ENCODE measurements around the gene ABHD8. TPM values are rescaled to one million over a fixed set of nuclear protein-coding genes. Genes with fewer than 3 reads are reported as not detected.

ABHD8 gene
- total and polyA plus RNA-seq, 2 of the 13 experiments (the other 11 are each of a cell fraction or from before 2014, with no cell fraction given), result 6.3 to 7.2 TPM

DNA sequence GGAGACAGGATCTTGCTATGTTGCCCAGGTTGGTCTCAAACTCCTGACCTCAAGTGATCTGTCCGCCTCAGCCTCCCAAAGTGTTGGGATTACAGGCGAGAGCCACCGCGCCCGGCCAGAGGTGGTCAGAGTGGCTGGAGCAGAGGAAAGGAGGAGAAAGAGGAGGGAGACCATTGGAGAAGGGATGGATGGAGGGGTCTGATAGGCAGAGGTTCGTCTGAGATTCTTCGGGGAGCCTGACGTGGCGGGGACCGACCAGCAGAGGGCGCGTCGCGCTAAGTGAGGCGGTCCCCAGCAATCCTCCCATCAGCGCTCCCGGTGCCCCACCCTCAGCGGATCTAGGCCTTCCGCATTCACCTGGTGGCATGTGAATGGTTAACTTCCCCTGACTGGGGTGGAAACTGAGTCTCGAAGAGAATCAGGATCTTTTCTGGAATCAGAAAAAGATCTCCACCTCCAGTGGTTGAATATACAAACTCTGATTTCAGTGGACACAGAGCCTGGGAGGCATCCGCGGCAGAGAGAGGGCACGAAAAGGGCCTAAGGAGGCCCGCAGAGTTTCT lies 43.0 kb upstream of the ABHD8 start (continued):
- TF ChIP-seq, protein P1, sequence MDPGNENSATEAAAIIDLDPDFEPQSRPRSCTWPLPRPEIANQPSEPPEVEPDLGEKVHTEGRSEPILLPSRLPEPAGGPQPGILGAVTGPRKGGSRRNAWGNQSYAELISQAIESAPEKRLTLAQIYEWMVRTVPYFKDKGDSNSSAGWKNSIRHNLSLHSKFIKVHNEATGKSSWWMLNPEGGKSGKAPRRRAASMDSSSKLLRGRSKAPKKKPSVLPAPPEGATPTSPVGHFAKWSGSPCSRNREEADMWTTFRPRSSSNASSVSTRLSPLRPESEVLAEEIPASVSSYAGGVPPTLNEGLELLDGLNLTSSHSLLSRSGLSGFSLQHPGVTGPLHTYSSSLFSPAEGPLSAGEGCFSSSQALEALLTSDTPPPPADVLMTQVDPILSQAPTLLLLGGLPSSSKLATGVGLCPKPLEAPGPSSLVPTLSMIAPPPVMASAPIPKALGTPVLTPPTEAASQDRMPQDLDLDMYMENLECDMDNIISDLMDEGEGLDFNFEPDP (CRISPR knock-in tag; conservative IDR thresholded peaks at IDR 0.05), result no peak
- TF ChIP-seq, protein P2, sequence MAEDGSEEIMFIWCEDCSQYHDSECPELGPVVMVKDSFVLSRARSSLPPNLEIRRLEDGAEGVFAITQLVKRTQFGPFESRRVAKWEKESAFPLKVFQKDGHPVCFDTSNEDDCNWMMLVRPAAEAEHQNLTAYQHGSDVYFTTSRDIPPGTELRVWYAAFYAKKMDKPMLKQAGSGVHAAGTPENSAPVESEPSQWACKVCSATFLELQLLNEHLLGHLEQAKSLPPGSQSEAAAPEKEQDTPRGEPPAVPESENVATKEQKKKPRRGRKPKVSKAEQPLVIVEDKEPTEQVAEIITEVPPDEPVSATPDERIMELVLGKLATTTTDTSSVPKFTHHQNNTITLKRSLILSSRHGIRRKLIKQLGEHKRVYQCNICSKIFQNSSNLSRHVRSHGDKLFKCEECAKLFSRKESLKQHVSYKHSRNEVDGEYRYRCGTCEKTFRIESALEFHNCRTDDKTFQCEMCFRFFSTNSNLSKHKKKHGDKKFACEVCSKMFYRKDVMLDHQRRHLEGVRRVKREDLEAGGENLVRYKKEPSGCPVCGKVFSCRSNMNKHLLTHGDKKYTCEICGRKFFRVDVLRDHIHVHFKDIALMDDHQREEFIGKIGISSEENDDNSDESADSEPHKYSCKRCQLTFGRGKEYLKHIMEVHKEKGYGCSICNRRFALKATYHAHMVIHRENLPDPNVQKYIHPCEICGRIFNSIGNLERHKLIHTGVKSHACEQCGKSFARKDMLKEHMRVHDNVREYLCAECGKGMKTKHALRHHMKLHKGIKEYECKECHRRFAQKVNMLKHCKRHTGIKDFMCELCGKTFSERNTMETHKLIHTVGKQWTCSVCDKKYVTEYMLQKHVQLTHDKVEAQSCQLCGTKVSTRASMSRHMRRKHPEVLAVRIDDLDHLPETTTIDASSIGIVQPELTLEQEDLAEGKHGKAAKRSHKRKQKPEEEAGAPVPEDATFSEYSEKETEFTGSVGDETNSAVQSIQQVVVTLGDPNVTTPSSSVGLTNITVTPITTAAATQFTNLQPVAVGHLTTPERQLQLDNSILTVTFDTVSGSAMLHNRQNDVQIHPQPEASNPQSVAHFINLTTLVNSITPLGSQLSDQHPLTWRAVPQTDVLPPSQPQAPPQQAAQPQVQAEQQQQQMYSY (CRISPR knock-in tag; IDR thresholded peaks at IDR 0.05), result no peak
- TF ChIP-seq, protein P3, sequence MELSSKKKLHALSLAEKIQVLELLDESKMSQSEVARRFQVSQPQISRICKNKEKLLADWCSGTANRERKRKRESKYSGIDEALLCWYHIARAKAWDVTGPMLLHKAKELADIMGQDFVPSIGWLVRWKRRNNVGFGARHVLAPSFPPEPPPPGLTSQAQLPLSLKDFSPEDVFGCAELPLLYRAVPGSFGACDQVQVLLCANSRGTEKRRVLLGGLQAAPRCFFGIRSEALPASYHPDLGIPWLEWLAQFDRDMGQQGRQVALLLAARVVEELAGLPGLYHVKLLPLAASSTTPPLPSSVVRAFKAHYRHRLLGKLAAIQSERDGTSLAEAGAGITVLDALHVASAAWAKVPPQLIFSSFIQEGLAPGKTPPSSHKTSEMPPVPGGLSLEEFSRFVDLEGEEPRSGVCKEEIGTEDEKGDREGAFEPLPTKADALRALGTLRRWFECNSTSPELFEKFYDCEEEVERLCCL (CRISPR knock-in tag; IDR thresholded peaks at IDR 0.05; ENCODE audit: borderline replicate concordance), result no peak
- TF ChIP-seq, protein P4, sequence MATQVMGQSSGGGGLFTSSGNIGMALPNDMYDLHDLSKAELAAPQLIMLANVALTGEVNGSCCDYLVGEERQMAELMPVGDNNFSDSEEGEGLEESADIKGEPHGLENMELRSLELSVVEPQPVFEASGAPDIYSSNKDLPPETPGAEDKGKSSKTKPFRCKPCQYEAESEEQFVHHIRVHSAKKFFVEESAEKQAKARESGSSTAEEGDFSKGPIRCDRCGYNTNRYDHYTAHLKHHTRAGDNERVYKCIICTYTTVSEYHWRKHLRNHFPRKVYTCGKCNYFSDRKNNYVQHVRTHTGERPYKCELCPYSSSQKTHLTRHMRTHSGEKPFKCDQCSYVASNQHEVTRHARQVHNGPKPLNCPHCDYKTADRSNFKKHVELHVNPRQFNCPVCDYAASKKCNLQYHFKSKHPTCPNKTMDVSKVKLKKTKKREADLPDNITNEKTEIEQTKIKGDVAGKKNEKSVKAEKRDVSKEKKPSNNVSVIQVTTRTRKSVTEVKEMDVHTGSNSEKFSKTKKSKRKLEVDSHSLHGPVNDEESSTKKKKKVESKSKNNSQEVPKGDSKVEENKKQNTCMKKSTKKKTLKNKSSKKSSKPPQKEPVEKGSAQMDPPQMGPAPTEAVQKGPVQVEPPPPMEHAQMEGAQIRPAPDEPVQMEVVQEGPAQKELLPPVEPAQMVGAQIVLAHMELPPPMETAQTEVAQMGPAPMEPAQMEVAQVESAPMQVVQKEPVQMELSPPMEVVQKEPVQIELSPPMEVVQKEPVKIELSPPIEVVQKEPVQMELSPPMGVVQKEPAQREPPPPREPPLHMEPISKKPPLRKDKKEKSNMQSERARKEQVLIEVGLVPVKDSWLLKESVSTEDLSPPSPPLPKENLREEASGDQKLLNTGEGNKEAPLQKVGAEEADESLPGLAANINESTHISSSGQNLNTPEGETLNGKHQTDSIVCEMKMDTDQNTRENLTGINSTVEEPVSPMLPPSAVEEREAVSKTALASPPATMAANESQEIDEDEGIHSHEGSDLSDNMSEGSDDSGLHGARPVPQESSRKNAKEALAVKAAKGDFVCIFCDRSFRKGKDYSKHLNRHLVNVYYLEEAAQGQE (IDR thresholded peaks at IDR 0.05; ENCODE audit: borderline replicate concordance in 1 of 2, low read depth in 1 of 2, low read length in 2 of 2), result no peak
- TF ChIP-seq KLF6 (CRISPR knock-in tag; IDR thresholded peaks at IDR 0.05), result no peak
- TF ChIP-seq ZNF562 (CRISPR knock-in tag; IDR thresholded peaks at IDR 0.05; ENCODE audit: borderline replicate concordance), result no peak
- TF ChIP-seq, protein P5, sequence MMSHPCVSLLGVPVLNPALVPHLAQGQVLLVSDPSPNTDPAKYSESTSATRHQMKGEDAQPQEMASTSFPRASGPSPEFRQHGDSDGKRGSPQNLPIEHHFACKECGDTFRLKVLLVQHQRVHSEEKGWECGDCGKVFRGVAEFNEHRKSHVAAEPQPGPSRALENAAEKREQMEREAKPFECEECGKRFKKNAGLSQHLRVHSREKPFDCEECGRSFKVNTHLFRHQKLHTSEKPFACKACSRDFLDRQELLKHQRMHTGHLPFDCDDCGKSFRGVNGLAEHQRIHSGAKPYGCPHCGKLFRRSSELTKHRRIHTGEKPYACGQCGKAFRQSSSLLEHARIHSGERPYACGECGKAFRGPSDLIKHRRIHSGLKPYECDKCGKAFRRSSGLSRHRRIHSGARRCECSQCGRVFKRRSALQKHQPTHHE (CRISPR knock-in tag; IDR thresholded peaks at IDR 0.05; ENCODE audit: borderline replicate concordance), result no peak
- TF ChIP-seq ZFYVE20 (CRISPR knock-in tag; IDR thresholded peaks at IDR 0.05; ENCODE audit: borderline replicate concordance, low read depth), result no peak
- TF ChIP-seq, protein P6, sequence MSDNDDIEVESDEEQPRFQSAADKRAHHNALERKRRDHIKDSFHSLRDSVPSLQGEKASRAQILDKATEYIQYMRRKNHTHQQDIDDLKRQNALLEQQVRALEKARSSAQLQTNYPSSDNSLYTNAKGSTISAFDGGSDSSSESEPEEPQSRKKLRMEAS (IDR thresholded peaks at IDR 0.05), result no peak
